ENCODE results near the gene MRPL2.
"Not testable (repeated sequence)": the region's sequence is repeated elsewhere in the genome, so short reads cannot be mapped to it uniquely, and the experiment has no call there.

MRPL2 gene

GRCh38 chr6:43055966-43056365 lies 3.3 kb downstream of the MRPL2 start:
- Histone ChIP-seq H3K27ac (ENCODE audit: low read depth, low read length) (no peak overlapping the region), H3K4me1 (ENCODE audit: control insufficient read depth, insufficient read depth, low read length) (peaks cover 16% of the 10 kb centered on the region), H3K9ac (ENCODE audit: low read length) (no peak overlapping the region), H3K27me3 (ENCODE audit: control insufficient read depth, insufficient read depth, low read length) (no peaks in the 10 kb centered on the region), H3K4me3 (ENCODE audit: low read length) (no peak overlapping the region), H3K36me3 (ENCODE audit: control insufficient read depth, insufficient read depth, low read length) (peaks cover 10% of the 10 kb centered on the region)

- no peaks in the 10 kb centered on the region for H3K27me3 ChIP-seq (ENCODE audit: control insufficient read depth, insufficient read depth, low read length)
- peak overlapping the region; percentile 83 for H3K27ac ChIP-seq (ENCODE audit: low read depth, low read length)
- H3K36me3 ChIP-seq (ENCODE audit: control insufficient read depth, insufficient read depth, low read length), result peaks cover 16% of the 10 kb centered on the region
- H3K4me3 ChIP-seq (ENCODE audit: low read length), result peak overlapping the region; percentile 90
- peak overlapping the region; percentile 43 for H3K9ac ChIP-seq (ENCODE audit: low read length)
- H3K4me1 ChIP-seq (ENCODE audit: control insufficient read depth, insufficient read depth, low read length), result peaks cover 12% of the 10 kb centered on the region
Measured at GRCh38 chr6:43054206-43054943, 4.9 kb downstream of the MRPL2 start.

DNA sequence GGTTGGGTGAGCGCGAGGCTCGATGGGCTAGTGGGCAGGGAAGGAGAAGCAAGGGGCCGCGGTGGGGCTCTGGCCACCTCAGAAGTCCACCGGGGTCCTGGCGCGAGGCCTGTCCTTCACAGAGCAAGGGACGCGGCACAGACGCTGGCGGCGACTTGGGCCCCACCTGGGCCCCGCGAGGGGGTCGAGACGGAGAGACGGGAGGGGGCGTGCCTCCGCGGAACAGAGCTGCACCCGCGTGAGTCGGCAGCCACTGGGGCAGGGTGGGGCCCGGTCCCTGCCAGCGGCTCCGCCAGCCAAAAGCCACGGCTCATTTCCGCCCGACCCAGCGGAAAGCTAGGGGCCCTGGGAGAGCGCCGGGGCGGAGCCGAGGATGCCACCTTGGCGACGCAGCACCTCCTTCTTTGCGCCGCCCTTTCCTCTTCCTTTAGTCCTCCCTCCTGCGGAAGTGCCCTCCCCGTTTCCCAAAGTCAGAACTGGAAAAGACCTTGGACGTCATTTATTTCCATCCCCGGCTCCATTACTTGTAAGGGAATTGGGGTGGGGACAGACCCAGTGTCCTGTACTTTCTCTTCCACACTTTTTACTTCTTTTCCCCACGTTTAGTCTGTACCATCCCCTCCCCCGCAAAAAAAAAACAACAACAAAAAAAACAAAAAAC lies 5.6 kb downstream of the MRPL2 start, which contains the start of gene CUL7:
Gene CUL7, minus strand, starts transcription at position 307 of the 661 bp plus-strand sequence. CDS start 1,063 bp downstream, outside the sequence.
- Histone ChIP-seq H3K4me3 (ENCODE audit: low read length) (peak within 1 kb of the TSS; percentile 90), H3K36me3 (ENCODE audit: control insufficient read depth, insufficient read depth, low read length) (peaks cover 17% of the 10 kb centered on the region), H3K4me1 (ENCODE audit: control insufficient read depth, insufficient read depth, low read length) (peaks cover 10% of the 10 kb centered on the region), H3K9ac (ENCODE audit: low read length) (peak within 1 kb of the TSS; percentile 96), H3K27ac (ENCODE audit: low read depth, low read length) (peak within 1 kb of the TSS; percentile 83), H3K27me3 (ENCODE audit: control insufficient read depth, insufficient read depth, low read length) (no peaks in the 10 kb centered on the region)

GRCh38 chr6:43052842-43053544 lies 6.2 kb downstream of the MRPL2 start:
- peak overlapping the region; percentile 90 for H3K4me3 ChIP-seq (ENCODE audit: low read length)
- peak overlapping the region; percentile 83 for H3K27ac ChIP-seq (ENCODE audit: low read depth, low read length)
- peaks cover 6% of the 10 kb centered on the region for H3K4me1 ChIP-seq (ENCODE audit: control insufficient read depth, insufficient read depth, low read length)
- no peaks in the 10 kb centered on the region for H3K27me3 ChIP-seq (ENCODE audit: control insufficient read depth, insufficient read depth, low read length)
- H3K9ac ChIP-seq (ENCODE audit: low read length), result peak overlapping the region; percentile 96
- peaks cover 17% of the 10 kb centered on the region for H3K36me3 ChIP-seq (ENCODE audit: control insufficient read depth, insufficient read depth, low read length)

- peaks cover 17% of the 10 kb centered on the region for H3K36me3 ChIP-seq (ENCODE audit: control insufficient read depth, insufficient read depth, low read length)
- peak overlapping the region; percentile 83 for H3K27ac ChIP-seq (ENCODE audit: low read depth, low read length)
Measured at GRCh38 chr6:43052225-43052841, 6.9 kb downstream of the MRPL2 start.

DNA sequence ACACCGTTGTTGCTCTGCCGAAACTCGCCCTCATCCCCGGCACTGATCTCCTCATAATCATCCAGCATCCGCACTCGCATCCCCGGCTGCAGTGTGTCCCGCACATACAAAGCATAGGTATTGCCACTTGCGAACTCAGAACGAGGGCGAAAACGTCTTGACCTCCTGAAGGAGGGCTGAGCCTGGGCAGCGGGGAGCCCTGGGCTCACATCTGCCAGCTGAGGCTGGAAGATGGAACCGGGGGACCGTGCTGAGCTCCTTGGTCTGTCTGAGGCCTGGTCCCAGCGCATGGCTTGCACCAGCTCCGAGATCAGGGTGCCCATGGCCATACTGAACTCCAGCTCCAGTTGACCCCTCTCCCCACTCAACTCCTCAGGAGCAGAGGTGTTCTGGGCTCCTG lies 8.3 kb downstream of the MRPL2 start:
- H3K9ac ChIP-seq (ENCODE audit: low read length), result no peak overlapping the region
- H3K4me3 ChIP-seq (ENCODE audit: low read length), result no peak overlapping the region
- H3K27ac ChIP-seq (ENCODE audit: low read depth, low read length), result no peak overlapping the region
- H3K4me1 ChIP-seq (ENCODE audit: control insufficient read depth, insufficient read depth, low read length), result peaks cover 6% of the 10 kb centered on the region
- H3K36me3 ChIP-seq (ENCODE audit: control insufficient read depth, insufficient read depth, low read length), result peaks cover 14% of the 10 kb centered on the region
- H3K27me3 ChIP-seq (ENCODE audit: control insufficient read depth, insufficient read depth, low read length), result no peaks in the 10 kb centered on the region

More at GRCh38 chr6:43052225-43052841, 6.9 kb downstream of the MRPL2 start:
- no peaks in the 10 kb centered on the region for H3K27me3 ChIP-seq (ENCODE audit: control insufficient read depth, insufficient read depth, low read length)
- H3K9ac ChIP-seq (ENCODE audit: low read length), result no peak overlapping the region
- peak overlapping the region; percentile 90 for H3K4me3 ChIP-seq (ENCODE audit: low read length)
- H3K4me1 ChIP-seq (ENCODE audit: control insufficient read depth, insufficient read depth, low read length), result peaks cover 6% of the 10 kb centered on the region

- Histone ChIP-seq H3K27me3 (ENCODE audit: control insufficient read depth, insufficient read depth, low read length) (no peaks in the 10 kb centered on the region), H3K9ac (ENCODE audit: low read length) (no peak overlapping the region), H3K4me3 (ENCODE audit: low read length) (no peak overlapping the region), H3K36me3 (ENCODE audit: control insufficient read depth, insufficient read depth, low read length) (peaks cover 17% of the 10 kb centered on the region), H3K4me1 (ENCODE audit: control insufficient read depth, insufficient read depth, low read length) (no peaks in the 10 kb centered on the region), H3K27ac (ENCODE audit: low read depth, low read length) (no peak overlapping the region)
Measured at GRCh38 chr6:43047998-43048397, 11.2 kb downstream of the MRPL2 start.

DNA sequence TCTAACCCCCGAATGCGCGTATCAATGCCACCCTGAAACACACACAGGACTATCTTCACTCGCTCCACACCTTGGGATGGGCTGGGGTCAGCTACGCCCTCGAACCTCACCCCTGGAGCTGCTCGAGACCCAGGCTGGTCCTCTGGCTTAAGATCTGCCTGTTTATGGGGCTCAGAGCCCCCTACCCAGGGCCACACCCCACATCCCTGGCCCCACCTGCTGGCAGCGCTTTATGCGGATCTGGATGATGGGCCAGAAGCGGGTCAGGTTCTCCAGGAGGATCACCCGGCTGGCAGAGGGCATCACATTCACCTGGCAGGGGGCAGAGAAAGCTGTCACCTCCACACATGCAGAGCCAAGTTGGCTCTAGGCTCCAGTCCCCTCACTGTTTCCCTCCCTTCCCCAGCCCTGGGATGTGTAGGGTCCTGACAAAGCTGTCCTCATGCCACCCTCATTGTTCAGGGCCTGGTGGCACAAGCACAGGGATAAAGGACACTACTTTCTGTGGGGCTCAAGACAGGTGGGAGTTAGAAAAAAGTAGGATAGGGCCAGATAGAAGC lies 13.8 kb downstream of the MRPL2 start:
- H3K27ac ChIP-seq (ENCODE audit: low read depth, low read length), result no peak overlapping the region
- H3K9ac ChIP-seq (ENCODE audit: low read length), result no peak overlapping the region
- H3K4me3 ChIP-seq (ENCODE audit: low read length), result no peak overlapping the region
- H3K4me1 ChIP-seq (ENCODE audit: control insufficient read depth, insufficient read depth, low read length), result no peaks in the 10 kb centered on the region
- peaks cover 21% of the 10 kb centered on the region for H3K36me3 ChIP-seq (ENCODE audit: control insufficient read depth, insufficient read depth, low read length)
- no peaks in the 10 kb centered on the region for H3K27me3 ChIP-seq (ENCODE audit: control insufficient read depth, insufficient read depth, low read length)

DNA sequence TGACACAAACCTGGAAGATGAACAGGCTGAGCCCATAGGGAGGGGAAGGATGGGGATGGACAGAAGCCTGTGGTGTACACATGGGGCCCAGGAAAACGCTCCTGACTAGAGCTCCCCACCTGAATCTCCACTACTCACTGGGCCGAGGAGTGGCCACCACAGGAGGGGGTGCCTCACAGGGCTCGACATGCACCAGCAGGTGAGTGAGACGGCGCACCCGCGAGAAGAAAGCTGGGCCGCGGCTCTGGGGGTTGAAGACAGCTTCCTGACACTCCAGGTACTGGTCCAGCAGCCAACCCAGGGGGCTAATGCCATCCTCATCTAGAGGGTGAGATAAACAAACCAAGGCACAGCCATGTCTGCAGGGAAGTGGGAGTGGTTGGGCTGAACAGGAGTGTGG lies 15.9 kb downstream of the MRPL2 start:
- H3K4me1 ChIP-seq (ENCODE audit: control insufficient read depth, insufficient read depth, low read length), result no peaks in the 10 kb centered on the region
- H3K4me3 ChIP-seq (ENCODE audit: low read length), result no peak overlapping the region
- no peaks in the 10 kb centered on the region for H3K27me3 ChIP-seq (ENCODE audit: control insufficient read depth, insufficient read depth, low read length)
- no peak overlapping the region for H3K27ac ChIP-seq (ENCODE audit: low read depth, low read length)
- no peak overlapping the region for H3K9ac ChIP-seq (ENCODE audit: low read length)
- H3K36me3 ChIP-seq (ENCODE audit: control insufficient read depth, insufficient read depth, low read length), result peaks cover 17% of the 10 kb centered on the region

DNA sequence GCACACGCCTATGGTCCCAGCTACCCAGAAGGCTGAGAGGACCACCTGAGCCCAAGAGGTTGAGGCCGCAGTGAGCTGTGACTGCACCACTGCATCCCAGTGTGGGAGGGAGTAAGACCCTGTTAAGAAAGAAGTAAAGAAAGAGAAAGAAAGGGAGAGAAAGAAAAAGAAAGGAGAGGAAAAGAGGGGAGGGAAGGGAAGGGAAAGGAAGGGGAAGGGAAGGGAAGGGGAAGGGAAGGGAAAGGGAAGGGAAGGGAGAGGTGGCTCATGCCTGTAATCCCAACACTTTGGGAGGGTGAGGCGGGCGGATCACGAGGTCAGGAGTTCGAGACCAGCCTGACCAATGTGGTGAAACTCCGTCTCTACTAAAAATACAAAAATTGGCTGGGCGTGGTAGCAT lies 17.8 kb downstream of the MRPL2 start:
- H3K4me1 ChIP-seq (ENCODE audit: control insufficient read depth, insufficient read depth, low read length); H3K9ac ChIP-seq (ENCODE audit: low read length); H3K27ac ChIP-seq (ENCODE audit: low read depth, low read length); H3K27me3 ChIP-seq (ENCODE audit: control insufficient read depth, insufficient read depth, low read length); H3K4me3 ChIP-seq (ENCODE audit: low read length): not testable (repeated sequence)
- H3K36me3 ChIP-seq (ENCODE audit: control insufficient read depth, insufficient read depth, low read length), result peaks cover 29% of the 10 kb centered on the region

GRCh38 chr6:43040542-43041257 lies 18.5 kb downstream of the MRPL2 start:
- H3K27ac ChIP-seq (ENCODE audit: low read depth, low read length), result no peak overlapping the region
- no peaks in the 10 kb centered on the region for H3K4me1 ChIP-seq (ENCODE audit: control insufficient read depth, insufficient read depth, low read length)
- no peak overlapping the region for H3K4me3 ChIP-seq (ENCODE audit: low read length)
- H3K9ac ChIP-seq (ENCODE audit: low read length), result no peak overlapping the region
- no peaks in the 10 kb centered on the region for H3K27me3 ChIP-seq (ENCODE audit: control insufficient read depth, insufficient read depth, low read length)
- peaks cover 25% of the 10 kb centered on the region for H3K36me3 ChIP-seq (ENCODE audit: control insufficient read depth, insufficient read depth, low read length)
